Parathyroid adenoma (tissue), 2 donors: ENCODE data around the gene PHYHD1.

ENCODE experiments used
- H2AFZ ChIP-seq: fragments of 300-600 bp; sonication (generic); one replicate; pipeline ENCODE4 v1.7.0; 2017; ENCODE audit warnings: antibody characterized with exemption, mild to moderate bottlenecking
- H3K27ac ChIP-seq: fragments of 300-600 bp; sonication (generic); one replicate; pipeline ENCODE4 v1.7.0; 2017
- H3K27me3 ChIP-seq: fragments of 300-600 bp; sonication (generic); one replicate; pipeline ENCODE4 v1.7.0; 2017; ENCODE audit warnings: low read length; ENCODE audit not compliant: control insufficient read depth, insufficient read depth
- H3K36me3 ChIP-seq: fragments of 300-600 bp; sonication (generic); one replicate; pipeline ENCODE4 v1.7.0; 2017; ENCODE audit warnings: low read length; ENCODE audit not compliant: control insufficient read depth, insufficient read depth
- H3K4me1 ChIP-seq: fragments of 300-600 bp; sonication (generic); one replicate; pipeline ENCODE4 v1.7.0; 2017; ENCODE audit warnings: control low read depth
- H3K4me2 ChIP-seq: fragments of 300-600 bp; sonication (generic); one replicate; pipeline ENCODE4 v1.7.0; 2017; ENCODE audit warnings: low read length
- H3K4me3 ChIP-seq: fragments of 300-600 bp; sonication (generic); one replicate; pipeline ENCODE4 v1.7.0; 2017; ENCODE audit warnings: low read depth, low read length
- H3K79me2 ChIP-seq: fragments of 300-600 bp; sonication (generic); one replicate; pipeline ENCODE4 v1.7.0; 2017; ENCODE audit warnings: control low read depth
- H3K9ac ChIP-seq: fragments of 300-600 bp; sonication (generic); one replicate; pipeline ENCODE4 v1.7.0; 2017; ENCODE audit warnings: mild to moderate bottlenecking
- H3K9me3 ChIP-seq: fragments of 300-600 bp; sonication (generic); one replicate; pipeline ENCODE4 v1.7.0; 2017; ENCODE audit warnings: low read length; ENCODE audit not compliant: control insufficient read depth
- CTCF ChIP-seq: fragments of 300-600 bp; sonication (generic); IDR thresholded peaks from one replicate; pipeline ENCODE4 v1.7.0; 2017; ENCODE audit warnings: antibody characterized with exemption, mild to moderate bottlenecking
- donor health status: primary hyperparathyroidism.

Gene PHYHD1

GRCh38 chr9:128884164-128884563 lies 36.6 kb upstream of the PHYHD1 start:
- H3K79me2 ChIP-seq = peaks cover 15% of the 10 kb centered on the region
- peak overlapping the region; percentile 5 for H3K27ac ChIP-seq
- H3K4me2 ChIP-seq = no peak overlapping the region
- H3K9ac ChIP-seq = no peak overlapping the region
- H3K4me3 ChIP-seq = no peak overlapping the region
- H3K9me3 ChIP-seq = no peaks in the 10 kb centered on the region
- TF ChIP-seq CTCF = no peak
- H3K4me1 ChIP-seq = peaks cover 8% of the 10 kb centered on the region
- no peaks in the 10 kb centered on the region for H3K27me3 ChIP-seq
- H3K36me3 ChIP-seq = no peaks in the 10 kb centered on the region
- H2AFZ ChIP-seq = no peak overlapping the region

GRCh38 chr9:128885376-128885775 lies 35.4 kb upstream of the PHYHD1 start:
- TF ChIP-seq CTCF = no peak
- H3K27ac ChIP-seq = peak overlapping the region; percentile 77
- no peak overlapping the region for H2AFZ ChIP-seq
- H3K4me2 ChIP-seq = peak overlapping the region; percentile 65
- H3K4me1 ChIP-seq = peaks cover 8% of the 10 kb centered on the region
- H3K9me3 ChIP-seq = no peaks in the 10 kb centered on the region
- no peaks in the 10 kb centered on the region for H3K27me3 ChIP-seq
- no peaks in the 10 kb centered on the region for H3K36me3 ChIP-seq
- H3K4me3 ChIP-seq = peak overlapping the region; percentile 44
- no peak overlapping the region for H3K9ac ChIP-seq
- H3K79me2 ChIP-seq = peaks cover 15% of the 10 kb centered on the region

GRCh38 chr9:128885798-128886197 lies 35.0 kb upstream of the PHYHD1 start:
- Histone ChIP-seq H3K9me3 (no peaks in the 10 kb centered on the region), H3K4me1 (peaks cover 8% of the 10 kb centered on the region), H3K79me2 (peaks cover 15% of the 10 kb centered on the region), H3K27ac (peak overlapping the region; percentile 77), H3K27me3 (no peaks in the 10 kb centered on the region), H3K4me2 (peak overlapping the region; percentile 65), H2AFZ (no peak overlapping the region), H3K4me3 (peak overlapping the region; percentile 36), H3K36me3 (no peaks in the 10 kb centered on the region), H3K9ac (no peak overlapping the region)
- no peak for TF ChIP-seq CTCF

GRCh38 chr9:128886211-128886891 lies 34.4 kb upstream of the PHYHD1 start:
- Histone ChIP-seq H3K4me3 (peak overlapping the region; percentile 36), H3K27ac (peak overlapping the region; percentile 77), H3K4me1 (peaks cover 8% of the 10 kb centered on the region), H3K79me2 (peaks cover 15% of the 10 kb centered on the region), H3K27me3 (no peaks in the 10 kb centered on the region), H3K9me3 (no peaks in the 10 kb centered on the region), H3K4me2 (peak overlapping the region; percentile 65), H2AFZ (no peak overlapping the region), H3K9ac (no peak overlapping the region), H3K36me3 (no peaks in the 10 kb centered on the region)
- no peak for TF ChIP-seq CTCF

- Histone ChIP-seq H3K36me3 (no peaks in the 10 kb centered on the region), H3K79me2 (peaks cover 15% of the 10 kb centered on the region), H3K9me3 (no peaks in the 10 kb centered on the region), H2AFZ (no peak overlapping the region), H3K4me2 (peak overlapping the region; percentile 65), H3K4me1 (peaks cover 8% of the 10 kb centered on the region), H3K4me3 (no peak overlapping the region), H3K27ac (peak overlapping the region; percentile 77), H3K27me3 (no peaks in the 10 kb centered on the region), H3K9ac (no peak overlapping the region)
- TF ChIP-seq CTCF = no peak
These were observed 33.7 kb upstream of the PHYHD1 start for GRCh38 chr9:128887049-128887448.
